GM21381 (cell line): ENCODE measurements around the gene ABCA7.

Experiments
- ATAC-seq: cut with Tn5 transposase; IDR thresholded peaks from one replicate; pipeline ENCODE4 v1.9.1; 2021; ENCODE audit warnings: mild to moderate bottlenecking, moderate library complexity; ENCODE audit not compliant: unreplicated experiment

The ABCA7 gene

GRCh38 chr19:1053176-1054101 lies 13.5 kb downstream of the ABCA7 start:
- no peak for ATAC-seq

- ATAC-seq, result no peak
Observed at GRCh38 chr19:1054102-1055027, 14.5 kb downstream of the ABCA7 start.

- ATAC-seq, result no peak
Observed at GRCh38 chr19:1055028-1055425, 15.1 kb downstream of the ABCA7 start.

- ATAC-seq, result no peak
Observed at GRCh38 chr19:1055886-1056620, 16.1 kb downstream of the ABCA7 start.

- ATAC-seq, result no peak
Observed at GRCh38 chr19:1057176-1057855, 17.4 kb downstream of the ABCA7 start.

GRCh38 chr19:1058112-1058511 lies 18.2 kb downstream of the ABCA7 start:
- no peak for ATAC-seq

GRCh38 chr19:1060689-1061088 lies 20.8 kb downstream of the ABCA7 start:
- no peak for ATAC-seq

- no peak for ATAC-seq
Observed at GRCh38 chr19:1061987-1062386, 22.1 kb downstream of the ABCA7 start.

- ATAC-seq, result no peak
Observed at GRCh38 chr19:1062387-1063029, 22.6 kb downstream of the ABCA7 start.

GRCh38 chr19:1063030-1063908 lies 23.4 kb downstream of the ABCA7 start:
- no peak for ATAC-seq

GRCh38 chr19:1063909-1064660 lies 24.2 kb downstream of the ABCA7 start:
- ATAC-seq, result no peak

GRCh38 chr19:1064661-1065605 lies 25.0 kb downstream of the ABCA7 start:
- ATAC-seq, result no peak

- no peak for ATAC-seq
Observed at GRCh38 chr19:1065606-1066109, 25.8 kb downstream of the ABCA7 start.

GRCh38 chr19:1066251-1066747 lies 26.4 kb downstream of the ABCA7 start:
- no peak for ATAC-seq

- ATAC-seq, result no peak
Observed at GRCh38 chr19:1066748-1067340, 26.9 kb downstream of the ABCA7 start, which contains the start of gene ARHGAP45. TSS of gene ARHGAP45 (plus strand) at chr19:1067167. CDS start at chr19:1067406, 239 bp downstream.

GRCh38 chr19:1067341-1067957 lies 27.5 kb downstream of the ABCA7 start:
- no peak for ATAC-seq
